ENCODE data around the gene ZIC5. TPM values are rescaled to one million over a fixed set of nuclear protein-coding genes. Genes with fewer than 3 reads are reported as not detected.

Gene ZIC5
- total RNA-seq, 4 donors from 2014 or later = not detected

GRCh38 chr13:99977912-99978798, 6.6 kb upstream of the ZIC5 start:
- no peaks in the 10 kb centered on the region for H3K36me3 ChIP-seq
- intact Hi-C loops (cut with DNase I; ENCODE audit: low total_unique reads) = no loop called here
- no peaks in the 10 kb centered on the region for H3K9me3 ChIP-seq
- peaks cover 50 to 75% of the 10 kb centered on the region in 2 donors for H3K27me3 ChIP-seq
- TF ChIP-seq POLR2A (IDR thresholded peaks at IDR 0.05) = no peak
- TF ChIP-seq, protein P1, sequence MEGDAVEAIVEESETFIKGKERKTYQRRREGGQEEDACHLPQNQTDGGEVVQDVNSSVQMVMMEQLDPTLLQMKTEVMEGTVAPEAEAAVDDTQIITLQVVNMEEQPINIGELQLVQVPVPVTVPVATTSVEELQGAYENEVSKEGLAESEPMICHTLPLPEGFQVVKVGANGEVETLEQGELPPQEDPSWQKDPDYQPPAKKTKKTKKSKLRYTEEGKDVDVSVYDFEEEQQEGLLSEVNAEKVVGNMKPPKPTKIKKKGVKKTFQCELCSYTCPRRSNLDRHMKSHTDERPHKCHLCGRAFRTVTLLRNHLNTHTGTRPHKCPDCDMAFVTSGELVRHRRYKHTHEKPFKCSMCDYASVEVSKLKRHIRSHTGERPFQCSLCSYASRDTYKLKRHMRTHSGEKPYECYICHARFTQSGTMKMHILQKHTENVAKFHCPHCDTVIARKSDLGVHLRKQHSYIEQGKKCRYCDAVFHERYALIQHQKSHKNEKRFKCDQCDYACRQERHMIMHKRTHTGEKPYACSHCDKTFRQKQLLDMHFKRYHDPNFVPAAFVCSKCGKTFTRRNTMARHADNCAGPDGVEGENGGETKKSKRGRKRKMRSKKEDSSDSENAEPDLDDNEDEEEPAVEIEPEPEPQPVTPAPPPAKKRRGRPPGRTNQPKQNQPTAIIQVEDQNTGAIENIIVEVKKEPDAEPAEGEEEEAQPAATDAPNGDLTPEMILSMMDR (IDR thresholded peaks at IDR 0.05) = no peak
- no peak for DNase-seq
- no peak overlapping the region for H3K4me3 ChIP-seq
- H3K27ac ChIP-seq = no peak overlapping the region
- H3K4me1 ChIP-seq = peaks cover 0 to 35% of the 10 kb centered on the region in 2 donors

- no peaks in the 10 kb centered on the region for H3K9me3 ChIP-seq
- peaks cover 0 to 32% of the 10 kb centered on the region in 2 donors for H3K4me1 ChIP-seq
- H3K36me3 ChIP-seq = no peaks in the 10 kb centered on the region
- TF ChIP-seq POLR2A (IDR thresholded peaks at IDR 0.05) = no peak
- TF ChIP-seq, protein P1 (IDR thresholded peaks at IDR 0.05) = no peak
- peaks cover 49 to 75% of the 10 kb centered on the region in 2 donors for H3K27me3 ChIP-seq
- no peak overlapping the region for H3K4me3 ChIP-seq
- DNase-seq = no peak
- intact Hi-C loops (cut with DNase I; ENCODE audit: low total_unique reads) = no loop called here
- H3K27ac ChIP-seq = no peak overlapping the region
Measured at GRCh38 chr13:99977334-99977911, 5.9 kb upstream of the ZIC5 start.

DNA sequence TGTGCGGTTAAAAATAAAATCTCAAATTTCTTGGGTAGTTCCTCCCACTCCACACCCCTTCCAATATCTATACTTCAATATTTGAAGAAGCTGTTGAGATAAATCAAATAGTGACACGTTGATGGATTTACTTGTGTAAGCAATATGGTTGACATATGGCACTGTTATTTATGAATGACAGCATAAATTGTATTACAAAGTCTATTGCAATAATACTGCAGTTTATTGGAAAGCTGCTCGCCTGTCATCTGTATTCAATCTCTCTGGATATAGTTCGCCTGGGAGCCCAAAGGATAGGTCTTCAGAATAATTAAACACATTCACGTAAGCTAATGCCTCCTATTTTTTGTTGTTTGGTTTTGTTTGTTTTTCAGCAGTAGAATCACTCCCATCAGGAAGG, 5.0 kb upstream of the ZIC5 start:
- Histone ChIP-seq H3K9me3 (no peaks in the 10 kb centered on the region), H3K4me1 (peaks cover 0 to 24% of the 10 kb centered on the region in 2 donors), H3K36me3 (no peaks in the 10 kb centered on the region), H3K27ac (no peak overlapping the region), H3K4me3 (no peak overlapping the region), H3K27me3 (peaks cover 54 to 83% of the 10 kb centered on the region in 2 donors)
- intact Hi-C loops (cut with DNase I; ENCODE audit: low total_unique reads) = no loop called here
- TF ChIP-seq, protein P1 (IDR thresholded peaks at IDR 0.05) = no peak
- TF ChIP-seq POLR2A (IDR thresholded peaks at IDR 0.05) = no peak
- no peak for DNase-seq

DNA sequence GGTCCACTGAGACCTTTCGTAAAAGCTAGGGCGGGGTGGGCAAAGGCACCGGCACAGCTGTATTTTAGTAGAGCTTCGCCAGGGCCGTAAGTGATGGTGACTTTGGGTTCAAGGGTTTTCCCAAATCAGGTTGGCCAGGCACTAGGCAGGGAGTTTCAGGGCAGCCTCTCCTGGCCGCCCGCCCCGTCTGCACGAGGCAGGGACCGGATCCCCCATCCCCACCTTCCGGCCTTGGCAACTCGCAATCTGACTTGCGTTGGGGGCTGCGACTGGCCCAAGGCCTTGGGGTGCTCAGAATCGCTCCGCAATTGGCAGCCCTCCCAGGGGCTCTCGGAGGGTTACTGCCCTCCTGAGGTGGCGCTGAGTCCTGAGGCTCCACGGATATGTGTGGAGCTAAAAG, 4.1 kb upstream of the ZIC5 start:
- DNase-seq = peak in 1 of 2 donors; percentile 3
- no peaks in the 10 kb centered on the region for H3K9me3 ChIP-seq
- no peaks in the 10 kb centered on the region for H3K36me3 ChIP-seq
- H3K27me3 ChIP-seq = peaks cover 62 to 85% of the 10 kb centered on the region in 2 donors
- no peak overlapping the region for H3K27ac ChIP-seq
- no peak overlapping the region for H3K4me3 ChIP-seq
- intact Hi-C loops (cut with DNase I; ENCODE audit: low total_unique reads) = no loop called here
- TF ChIP-seq, protein P1 (IDR thresholded peaks at IDR 0.05) = no peak
- no peak for TF ChIP-seq POLR2A (IDR thresholded peaks at IDR 0.05)
- H3K4me1 ChIP-seq = peaks cover 0 to 22% of the 10 kb centered on the region in 2 donors

All from uterus (tissue), 4 donors.